ENCODE data around the gene ADGRG6.

DNA sequence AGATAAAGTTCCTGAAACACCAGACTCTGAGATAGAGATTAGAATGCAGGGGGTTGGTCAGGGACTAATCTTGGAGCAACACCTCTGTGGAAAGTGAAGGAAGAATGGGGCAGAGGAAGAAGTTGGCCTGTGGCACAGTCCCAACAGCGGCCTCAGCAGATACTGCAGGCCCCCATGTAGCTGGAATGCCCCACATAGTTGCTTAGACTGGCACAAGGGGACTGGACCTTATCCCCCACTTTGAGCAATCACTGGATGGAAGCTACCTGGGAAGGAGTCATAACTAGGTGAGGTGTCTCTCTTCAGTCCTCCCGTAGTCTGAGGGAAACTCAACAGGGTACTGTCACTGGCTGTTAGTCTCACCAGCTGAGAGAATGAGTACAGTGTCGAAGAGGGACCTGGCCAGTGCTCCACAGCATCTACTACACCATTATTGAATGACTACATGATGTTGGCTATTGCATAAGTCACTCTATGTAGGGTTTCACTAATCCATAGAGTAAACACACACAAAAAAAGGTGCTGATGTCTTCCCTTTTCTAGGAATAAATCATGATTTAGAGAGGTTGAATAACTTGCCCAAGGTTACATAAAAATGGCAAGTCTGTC is 47.5 kb downstream of the ADGRG6 start:
- TF ChIP-seq POLR2AphosphoS5 (IDR thresholded peaks at IDR 0.05) (no peak), POLR2A (IDR thresholded peaks at IDR 0.05) (no peak)
- TF ChIP-seq, protein P1, sequence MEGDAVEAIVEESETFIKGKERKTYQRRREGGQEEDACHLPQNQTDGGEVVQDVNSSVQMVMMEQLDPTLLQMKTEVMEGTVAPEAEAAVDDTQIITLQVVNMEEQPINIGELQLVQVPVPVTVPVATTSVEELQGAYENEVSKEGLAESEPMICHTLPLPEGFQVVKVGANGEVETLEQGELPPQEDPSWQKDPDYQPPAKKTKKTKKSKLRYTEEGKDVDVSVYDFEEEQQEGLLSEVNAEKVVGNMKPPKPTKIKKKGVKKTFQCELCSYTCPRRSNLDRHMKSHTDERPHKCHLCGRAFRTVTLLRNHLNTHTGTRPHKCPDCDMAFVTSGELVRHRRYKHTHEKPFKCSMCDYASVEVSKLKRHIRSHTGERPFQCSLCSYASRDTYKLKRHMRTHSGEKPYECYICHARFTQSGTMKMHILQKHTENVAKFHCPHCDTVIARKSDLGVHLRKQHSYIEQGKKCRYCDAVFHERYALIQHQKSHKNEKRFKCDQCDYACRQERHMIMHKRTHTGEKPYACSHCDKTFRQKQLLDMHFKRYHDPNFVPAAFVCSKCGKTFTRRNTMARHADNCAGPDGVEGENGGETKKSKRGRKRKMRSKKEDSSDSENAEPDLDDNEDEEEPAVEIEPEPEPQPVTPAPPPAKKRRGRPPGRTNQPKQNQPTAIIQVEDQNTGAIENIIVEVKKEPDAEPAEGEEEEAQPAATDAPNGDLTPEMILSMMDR (IDR thresholded peaks at IDR 0.05 in 8 of 11, conservative IDR thresholded peaks at IDR 0.05 in 3 of 11), result no peak
